Measurements from ENCODE around the gene APOBEC4. TPM values are rescaled to one million over a fixed set of nuclear protein-coding genes. Genes with fewer than 3 reads are reported as not detected.

APOBEC4 gene
- total RNA-seq, 6 donors from 2014 or later = 0.20 to 5.6 (median 1.9) TPM

DNA sequence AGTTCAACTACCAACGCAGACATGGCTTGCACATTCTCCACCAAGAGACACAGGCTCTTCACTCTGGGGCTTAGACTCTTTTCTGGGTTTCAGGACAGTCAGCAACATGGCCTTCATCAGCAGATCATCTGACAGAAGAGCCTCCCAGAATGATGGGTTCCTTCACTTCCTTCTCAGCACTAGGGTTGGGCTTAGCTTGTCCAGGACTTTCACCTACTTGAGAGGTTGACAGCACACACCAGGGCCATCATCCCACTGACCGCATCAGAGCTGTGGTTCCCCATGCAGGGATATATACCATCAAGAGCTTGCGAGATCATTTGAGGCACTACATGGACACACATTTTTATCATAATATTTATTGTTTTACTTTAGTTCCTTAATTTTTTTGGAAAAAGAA, 52.5 kb downstream of the APOBEC4 start:
- Histone ChIP-seq H3K4me3 (no peak overlapping the region), H3K4me1 (peaks cover 0 to 9% (median 3%) of the 10 kb centered on the region in 4 donors), H3K36me3 (no peaks in the 10 kb centered on the region), H3K27ac (peak overlapping the region; percentile 23 to 75 (median 50)), H3K9me3 (no peaks in the 10 kb centered on the region), H3K27me3 (no peaks in the 10 kb centered on the region)
- TF ChIP-seq EP300 (IDR thresholded peaks at IDR 0.05) (no peak), POLR2A (IDR thresholded peaks at IDR 0.05) (no peak), POLR2AphosphoS5 (IDR thresholded peaks at IDR 0.05) (no peak)
- TF ChIP-seq, protein P1, sequence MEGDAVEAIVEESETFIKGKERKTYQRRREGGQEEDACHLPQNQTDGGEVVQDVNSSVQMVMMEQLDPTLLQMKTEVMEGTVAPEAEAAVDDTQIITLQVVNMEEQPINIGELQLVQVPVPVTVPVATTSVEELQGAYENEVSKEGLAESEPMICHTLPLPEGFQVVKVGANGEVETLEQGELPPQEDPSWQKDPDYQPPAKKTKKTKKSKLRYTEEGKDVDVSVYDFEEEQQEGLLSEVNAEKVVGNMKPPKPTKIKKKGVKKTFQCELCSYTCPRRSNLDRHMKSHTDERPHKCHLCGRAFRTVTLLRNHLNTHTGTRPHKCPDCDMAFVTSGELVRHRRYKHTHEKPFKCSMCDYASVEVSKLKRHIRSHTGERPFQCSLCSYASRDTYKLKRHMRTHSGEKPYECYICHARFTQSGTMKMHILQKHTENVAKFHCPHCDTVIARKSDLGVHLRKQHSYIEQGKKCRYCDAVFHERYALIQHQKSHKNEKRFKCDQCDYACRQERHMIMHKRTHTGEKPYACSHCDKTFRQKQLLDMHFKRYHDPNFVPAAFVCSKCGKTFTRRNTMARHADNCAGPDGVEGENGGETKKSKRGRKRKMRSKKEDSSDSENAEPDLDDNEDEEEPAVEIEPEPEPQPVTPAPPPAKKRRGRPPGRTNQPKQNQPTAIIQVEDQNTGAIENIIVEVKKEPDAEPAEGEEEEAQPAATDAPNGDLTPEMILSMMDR (IDR thresholded peaks at IDR 0.05) = no peak
- DNase-seq (no peak), ATAC-seq (ENCODE audit: low FRiP score in 2 of 2) (no peak)
- WGBS, 2 donors = 83 to 87% methylated on average over 3 of the region's 3 CpGs

DNA sequence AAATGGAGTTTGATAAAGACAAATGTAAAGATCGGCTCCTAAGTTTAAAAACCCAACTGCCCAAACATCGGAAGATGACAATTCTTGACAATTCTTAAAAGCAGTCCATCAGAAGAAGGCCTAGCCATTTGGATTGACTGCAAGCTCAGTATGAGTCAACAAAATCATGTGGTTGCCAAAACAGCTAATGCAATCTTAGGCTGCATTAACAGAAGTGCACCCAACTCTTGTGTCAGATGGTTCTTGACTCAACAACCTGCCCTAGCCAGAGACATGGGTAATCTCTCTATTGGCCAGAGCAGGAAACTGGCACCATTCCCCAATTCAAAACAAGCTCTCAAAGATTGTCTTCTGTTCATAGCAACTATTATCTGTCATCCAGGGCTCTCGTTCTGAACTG, 53.0 kb downstream of the APOBEC4 start:
- Histone ChIP-seq H3K27ac (peak overlapping the region; percentile 23 to 75 (median 50)), H3K4me1 (peaks cover 0 to 9% (median 3%) of the 10 kb centered on the region in 4 donors), H3K36me3 (no peaks in the 10 kb centered on the region), H3K4me3 (no peak overlapping the region), H3K9me3 (no peaks in the 10 kb centered on the region), H3K27me3 (no peaks in the 10 kb centered on the region)
- ATAC-seq (ENCODE audit: low FRiP score in 2 of 2) (peak; percentile 41 to 81), DNase-seq (peak in 1 of 2 donors; percentile 74)
- no peak for TF ChIP-seq POLR2A (IDR thresholded peaks at IDR 0.05)
- peak; percentile 51 to 67 for TF ChIP-seq POLR2AphosphoS5 (IDR thresholded peaks at IDR 0.05)
- TF ChIP-seq, protein P1 (IDR thresholded peaks at IDR 0.05) = no peak
- peak in 1 of 4 donors; percentile 13 for TF ChIP-seq EP300 (IDR thresholded peaks at IDR 0.05)
- 69 to 71% methylated on average over 3 of the region's 3 CpGs for WGBS, 2 donors

DNA sequence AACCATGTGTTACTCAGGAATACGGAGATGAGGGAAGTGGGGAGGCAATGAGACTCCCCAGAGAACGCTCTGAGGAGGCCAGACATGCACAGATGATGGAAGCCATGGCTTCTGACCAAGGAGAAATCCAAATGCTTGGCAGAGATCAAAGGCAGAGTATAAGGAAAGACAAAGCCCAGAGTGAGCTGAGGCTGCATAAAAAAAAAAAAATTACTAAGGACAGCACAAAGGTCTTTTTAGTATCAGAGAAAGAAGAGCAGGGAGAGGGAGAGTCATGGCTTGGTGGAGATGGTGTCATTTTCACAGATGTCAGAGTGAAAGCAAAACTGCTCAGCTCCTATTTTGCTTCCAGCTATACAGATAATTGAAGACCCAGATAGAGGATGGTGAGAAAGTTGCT, 54.7 kb downstream of the APOBEC4 start:
- H3K4me3 ChIP-seq = no peak overlapping the region
- 72 to 80% methylated on average over 2 of the region's 2 CpGs for WGBS, 2 donors
- no peaks in the 10 kb centered on the region for H3K9me3 ChIP-seq
- ATAC-seq (ENCODE audit: low FRiP score in 2 of 2) = peak in 1 of 2 donors; percentile 52
- H3K4me1 ChIP-seq = peaks cover 0 to 4% (median 0%) of the 10 kb centered on the region in 4 donors
- no peak for DNase-seq
- no peaks in the 10 kb centered on the region for H3K27me3 ChIP-seq
- H3K27ac ChIP-seq = peak overlapping the region in 1 of 4 donors; percentile 1
- TF ChIP-seq POLR2A (IDR thresholded peaks at IDR 0.05) = no peak
- no peak for TF ChIP-seq EP300 (IDR thresholded peaks at IDR 0.05)
- TF ChIP-seq, protein P1 (IDR thresholded peaks at IDR 0.05) = no peak
- no peak for TF ChIP-seq POLR2AphosphoS5 (IDR thresholded peaks at IDR 0.05)
- no peaks in the 10 kb centered on the region for H3K36me3 ChIP-seq

DNA sequence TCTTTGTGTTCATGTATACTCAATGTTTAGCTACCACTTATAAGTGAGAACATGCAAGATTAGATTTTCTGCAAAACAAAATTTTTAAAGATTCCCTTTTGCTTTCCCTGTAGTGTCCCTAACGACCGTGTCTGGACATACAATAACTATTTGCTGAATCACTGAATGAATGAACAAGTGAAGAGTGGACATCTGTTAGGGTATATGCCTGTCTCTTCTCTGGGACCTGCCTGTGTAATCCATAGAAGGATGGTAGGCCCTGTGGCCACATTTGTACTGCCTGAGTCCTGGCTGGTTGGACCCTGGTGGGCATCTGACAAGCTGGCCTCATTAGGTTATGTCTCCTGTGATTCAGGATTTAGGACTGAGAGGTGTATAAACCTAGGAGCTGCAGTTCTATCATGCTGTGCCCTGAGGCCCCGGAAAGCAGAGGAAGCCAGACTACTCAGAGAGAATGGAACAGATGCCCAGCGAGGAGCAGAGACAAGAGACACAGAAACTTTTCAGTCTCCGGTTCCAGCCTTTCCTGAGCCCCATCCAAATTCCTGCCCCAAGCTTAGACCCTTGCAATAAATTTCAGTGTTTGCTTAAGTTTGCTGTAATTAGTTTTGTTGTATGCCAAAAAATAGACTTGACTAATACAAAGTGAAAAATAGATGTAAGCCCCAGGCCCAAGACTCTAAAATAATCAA, 55.3 kb downstream of the APOBEC4 start:
- H3K4me1 ChIP-seq = peaks cover 0 to 4% (median 1%) of the 10 kb centered on the region in 4 donors
- no peaks in the 10 kb centered on the region for H3K27me3 ChIP-seq
- ATAC-seq (ENCODE audit: low FRiP score in 2 of 2) = no peak
- no peak overlapping the region for H3K4me3 ChIP-seq
- DNase-seq = no peak
- H3K9me3 ChIP-seq = no peaks in the 10 kb centered on the region
- 77 to 83% methylated on average over 5 of the region's 5 CpGs for WGBS, 2 donors
- H3K36me3 ChIP-seq = no peaks in the 10 kb centered on the region
- peak overlapping the region in 1 of 4 donors; percentile 25 for H3K27ac ChIP-seq
- TF ChIP-seq EP300 (IDR thresholded peaks at IDR 0.05) (no peak), POLR2A (IDR thresholded peaks at IDR 0.05) (no peak), POLR2AphosphoS5 (IDR thresholded peaks at IDR 0.05) (no peak)
- TF ChIP-seq, protein P1 (IDR thresholded peaks at IDR 0.05) = no peak

DNA sequence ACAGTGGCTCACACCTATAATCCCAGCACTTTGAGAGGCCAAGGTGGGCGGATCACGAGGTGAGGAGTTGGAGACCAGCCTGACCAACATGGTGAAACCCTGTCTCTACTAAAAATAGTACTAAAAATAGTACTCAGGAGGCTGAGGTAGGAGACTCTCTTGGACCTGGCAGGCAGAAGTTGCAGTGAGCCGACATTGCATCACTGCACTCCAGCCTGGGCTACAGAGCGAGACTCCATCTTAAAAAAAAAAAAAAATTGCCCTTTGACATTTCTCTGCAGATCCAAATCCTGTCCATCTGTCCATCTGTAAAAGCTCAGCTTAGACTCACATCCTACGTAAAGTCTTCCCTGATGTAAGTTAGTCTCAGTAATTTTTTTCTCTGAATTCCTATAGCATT, 56.6 kb downstream of the APOBEC4 start:
- Histone ChIP-seq H3K27ac (no peak overlapping the region), H3K4me1 (peaks cover 0 to 4% (median 1%) of the 10 kb centered on the region in 4 donors), H3K36me3 (no peaks in the 10 kb centered on the region), H3K9me3 (no peaks in the 10 kb centered on the region), H3K4me3 (no peak overlapping the region), H3K27me3 (no peaks in the 10 kb centered on the region)
- TF ChIP-seq POLR2A (IDR thresholded peaks at IDR 0.05) (no peak), POLR2AphosphoS5 (IDR thresholded peaks at IDR 0.05) (no peak), EP300 (IDR thresholded peaks at IDR 0.05) (no peak)
- TF ChIP-seq, protein P1 (IDR thresholded peaks at IDR 0.05) = no peak
- WGBS, 2 donors = 70 to 77% methylated on average over 5 of the region's 5 CpGs
- ATAC-seq (ENCODE audit: low FRiP score in 2 of 2) (no peak), DNase-seq (peak in 1 of 2 donors; percentile 48)
